HG02610 (cell line): ENCODE data around the gene RCOR1.
"Not testable (repeated sequence)": the region's sequence is repeated elsewhere in the genome, so short reads cannot be mapped to it uniquely, and the experiment has no call there.

Experiments
- ATAC-seq: cut with Tn5 transposase; IDR thresholded peaks from one replicate; pipeline ENCODE4 v1.9.1; 2021; ENCODE audit warnings: mild to moderate bottlenecking, moderate library complexity; ENCODE audit not compliant: unreplicated experiment

The RCOR1 gene

GRCh38 chr14:102625564-102626296 is 33.3 kb downstream of the RCOR1 start:
- ATAC-seq, result no peak

- no peak for ATAC-seq
Measured at GRCh38 chr14:102626530-102626929, 34.1 kb downstream of the RCOR1 start.

- ATAC-seq, result no peak
Measured at GRCh38 chr14:102629011-102629444, 36.6 kb downstream of the RCOR1 start.

GRCh38 chr14:102629808-102630350 is 37.4 kb downstream of the RCOR1 start:
- ATAC-seq, result no peak

GRCh38 chr14:102630405-102630804 is 38.0 kb downstream of the RCOR1 start:
- ATAC-seq, result no peak

- ATAC-seq, result no peak
Measured at GRCh38 chr14:102630881-102631280, 38.4 kb downstream of the RCOR1 start.

GRCh38 chr14:102633906-102634595 is 41.6 kb downstream of the RCOR1 start:
- peak; percentile 51 for ATAC-seq

GRCh38 chr14:102639611-102640010 is 47.2 kb downstream of the RCOR1 start:
- ATAC-seq, result not testable (repeated sequence)

- no peak for ATAC-seq
Measured at GRCh38 chr14:102644523-102644922, 52.1 kb downstream of the RCOR1 start.

GRCh38 chr14:102645746-102646440 is 53.4 kb downstream of the RCOR1 start:
- no peak for ATAC-seq

- no peak for ATAC-seq
Measured at GRCh38 chr14:102646615-102647014, 54.2 kb downstream of the RCOR1 start.

- ATAC-seq, result no peak
Measured at GRCh38 chr14:102652194-102652593, 59.7 kb downstream of the RCOR1 start.

GRCh38 chr14:102654298-102654697 is 61.8 kb downstream of the RCOR1 start:
- no peak for ATAC-seq

GRCh38 chr14:102655137-102655536 is 62.7 kb downstream of the RCOR1 start:
- no peak for ATAC-seq

GRCh38 chr14:102659797-102660196 is 67.3 kb downstream of the RCOR1 start:
- ATAC-seq, result no peak

- ATAC-seq, result no peak
Measured at GRCh38 chr14:102661614-102662013, 69.2 kb downstream of the RCOR1 start.

- no peak for ATAC-seq
Measured at GRCh38 chr14:102662636-102663430, 70.4 kb downstream of the RCOR1 start.

GRCh38 chr14:102663440-102663839 is 71.0 kb downstream of the RCOR1 start:
- no peak for ATAC-seq

GRCh38 chr14:102665621-102666020 is 73.2 kb downstream of the RCOR1 start:
- no peak for ATAC-seq

- no peak for ATAC-seq
Measured at GRCh38 chr14:102666635-102667034, 74.2 kb downstream of the RCOR1 start.

GRCh38 chr14:102667703-102668102 is 75.3 kb downstream of the RCOR1 start:
- ATAC-seq, result no peak
